Islet precursor cell (in vitro differentiated cells): Measurements from ENCODE around the gene STK39.

ENCODE experiments used
- DNase-seq: peaks from one replicate; pipeline ENCODE4 v3.0.0-alpha.2; 2018

The STK39 gene

DNA sequence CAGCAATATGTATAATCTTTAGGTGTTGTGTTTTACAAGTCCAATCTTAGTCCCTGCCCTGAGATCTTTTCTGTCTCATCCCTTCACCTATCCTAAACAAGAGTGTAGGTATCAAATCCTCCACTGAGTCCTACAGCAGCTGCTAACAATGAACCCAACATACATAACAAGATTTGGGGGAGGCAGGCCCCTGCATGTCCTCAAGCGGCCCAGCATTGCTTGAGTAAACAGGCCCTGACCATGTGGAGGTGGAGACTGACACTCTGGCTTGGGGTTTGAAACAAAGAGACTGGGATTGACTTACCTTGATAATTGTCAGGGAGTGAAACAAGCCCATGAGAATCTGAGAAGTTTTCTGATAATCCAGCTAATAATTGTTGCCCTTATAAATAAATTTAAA is 213.4 kb downstream of the STK39 start:
- DNase-seq = no peak

DNA sequence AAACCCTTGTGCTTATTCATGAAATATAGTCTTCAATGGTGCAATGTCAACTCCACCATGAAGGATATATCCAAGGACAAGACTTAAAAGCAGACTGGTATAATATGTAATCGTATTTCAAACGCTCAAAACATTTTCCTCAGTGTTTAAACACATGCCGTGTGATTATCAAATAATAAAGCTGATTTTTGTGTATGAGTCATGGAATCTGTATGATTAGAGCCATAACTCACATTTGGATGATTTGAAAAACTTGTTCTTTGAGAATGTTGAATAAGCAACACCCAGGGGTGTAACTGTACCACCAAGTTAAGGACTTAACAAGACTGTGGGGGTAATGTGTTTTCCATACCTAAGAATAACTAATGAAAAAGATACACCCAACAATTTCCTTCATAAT is 215.3 kb downstream of the STK39 start:
- no peak for DNase-seq

DNA sequence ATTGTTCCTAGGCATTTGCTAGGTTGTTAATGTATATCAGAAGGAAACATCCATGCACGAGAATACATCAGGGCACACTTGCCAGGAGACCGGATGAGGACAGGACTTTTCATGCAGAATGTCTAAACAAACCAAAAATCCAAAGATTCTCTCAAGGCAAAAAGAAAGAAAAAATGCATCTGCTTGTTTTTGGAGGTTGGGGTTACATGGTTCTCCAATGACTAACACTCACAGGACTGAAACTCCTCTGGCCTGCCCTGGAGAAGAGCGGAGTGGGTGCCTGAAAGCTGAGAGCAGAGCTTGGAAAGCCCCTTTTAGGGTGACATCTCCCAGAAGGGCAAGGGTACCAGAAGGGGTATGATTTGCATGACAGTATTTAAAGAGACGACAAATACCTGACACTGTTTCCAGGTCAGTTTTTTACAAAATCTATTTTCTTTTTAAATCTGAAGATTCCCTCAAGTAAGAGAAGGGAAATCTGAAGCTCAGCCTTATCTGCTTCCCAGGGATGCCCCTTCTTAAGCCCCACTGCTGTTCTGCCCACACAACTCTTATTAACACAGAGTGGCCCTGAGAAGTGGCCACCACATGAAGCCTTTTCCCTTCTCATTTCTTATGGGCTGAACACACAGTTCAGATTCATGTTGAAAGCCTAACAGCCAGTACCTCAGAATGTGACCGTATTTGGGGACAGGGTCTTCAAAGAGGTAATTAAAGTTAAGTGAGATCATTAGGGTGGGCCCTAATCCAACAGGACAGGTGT is 216.4 kb downstream of the STK39 start:
- no peak for DNase-seq

DNA sequence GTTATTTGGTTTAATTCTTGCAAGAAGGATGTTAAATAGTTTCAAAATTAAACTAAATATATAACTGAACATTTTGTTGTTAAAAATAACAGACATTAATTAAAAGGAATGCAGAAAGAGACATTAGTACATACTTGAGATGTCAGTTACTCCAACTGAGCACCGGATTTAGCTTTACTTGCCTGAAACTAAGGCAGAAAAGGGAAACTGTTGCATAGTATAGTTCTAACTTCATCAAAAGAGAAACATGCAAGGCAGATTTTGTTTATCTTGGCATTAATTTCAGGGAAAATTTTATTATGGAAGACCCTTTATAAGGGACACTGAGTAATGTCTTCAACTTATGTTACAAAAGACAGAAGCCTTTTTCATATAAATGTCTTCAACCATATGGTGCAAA is 218.3 kb downstream of the STK39 start:
- DNase-seq = no peak

DNA sequence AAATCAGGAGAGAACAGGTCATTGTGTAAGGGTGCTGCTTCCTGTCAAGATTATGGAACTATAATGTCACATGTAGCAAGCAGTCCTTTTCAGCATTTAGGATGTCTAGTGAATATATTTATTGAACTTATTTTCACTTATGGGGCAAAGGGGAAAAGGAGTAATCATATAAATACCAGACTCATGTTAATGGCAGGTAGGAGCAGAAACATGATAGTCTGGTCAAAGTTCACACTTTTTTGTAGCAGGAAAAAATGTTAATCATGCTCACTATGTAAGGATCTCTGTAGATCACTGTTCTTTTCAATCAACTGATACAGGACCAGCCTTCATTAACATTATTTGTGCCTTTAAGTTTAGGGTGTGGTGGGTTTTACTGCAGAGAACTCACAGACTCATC is 219.0 kb downstream of the STK39 start:
- DNase-seq = no peak

DNA sequence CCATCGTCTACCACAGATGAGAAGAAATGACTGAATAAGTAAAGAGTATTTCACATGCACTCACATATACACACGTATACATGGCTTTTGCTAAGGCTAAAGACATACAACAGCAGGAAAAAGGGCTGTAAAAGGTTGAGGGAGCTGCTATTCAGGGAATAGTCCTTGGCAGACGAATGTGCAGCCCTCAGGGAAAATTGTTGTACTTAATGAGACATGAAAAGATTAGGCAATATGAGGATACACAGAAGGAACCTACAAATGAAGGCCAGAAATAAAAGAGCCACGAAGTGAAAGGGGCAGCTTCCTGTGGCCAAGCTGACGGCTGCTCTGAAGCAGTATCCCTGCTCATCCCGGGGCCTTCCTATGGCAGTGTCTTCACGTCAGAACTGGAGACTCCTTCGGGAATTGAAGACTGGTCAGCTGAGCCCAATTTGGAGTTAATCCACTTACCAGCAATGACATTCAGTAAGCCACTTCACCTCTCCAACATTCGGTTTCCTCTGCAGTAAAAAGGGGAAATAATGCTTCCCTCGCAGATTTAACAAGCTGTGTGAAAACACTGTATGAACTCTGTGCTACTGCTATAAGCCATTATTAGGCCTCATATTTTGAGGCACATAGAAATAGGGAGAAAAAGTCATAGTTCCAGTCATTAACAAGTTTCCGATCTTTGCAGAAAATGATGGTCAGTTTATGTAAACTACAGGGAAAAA is 221.8 kb downstream of the STK39 start:
- DNase-seq = no peak

GRCh38 chr2:168024459-168024858 is 222.9 kb downstream of the STK39 start:
- DNase-seq = no peak

- DNase-seq = no peak
These were observed 225.4 kb downstream of the STK39 start for GRCh38 chr2:168021800-168022587.

DNA sequence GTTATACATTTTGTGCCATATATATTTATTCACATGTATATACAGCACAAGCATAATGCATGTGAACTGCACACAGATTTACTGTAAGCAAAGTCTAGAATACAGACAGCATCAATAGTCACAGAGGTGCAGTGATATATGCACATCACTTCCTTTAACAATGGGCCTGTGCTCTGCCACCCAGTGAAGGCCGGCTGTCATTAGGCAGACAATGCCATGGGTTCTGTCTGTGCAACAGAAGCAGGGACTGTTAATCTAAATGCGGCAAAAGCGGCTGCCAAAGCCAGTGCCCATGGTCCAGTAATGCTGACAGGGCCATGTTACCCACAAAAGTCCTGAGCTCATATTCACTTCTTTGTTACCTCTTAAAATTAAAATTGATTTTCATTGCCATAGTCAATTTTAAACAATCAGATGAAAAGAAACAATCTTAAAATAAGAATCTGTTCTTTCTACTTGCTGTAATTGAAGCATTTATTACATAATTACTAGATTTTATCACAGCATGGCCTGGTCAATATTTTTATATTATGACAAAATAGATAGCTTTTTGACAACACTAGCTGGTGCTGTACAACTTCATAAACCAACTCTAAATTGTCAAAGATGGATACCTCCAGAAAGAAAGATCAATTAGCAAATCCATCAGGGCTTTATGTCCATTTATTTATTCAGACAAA is 232.0 kb downstream of the STK39 start:
- no peak for DNase-seq

- DNase-seq = no peak
These were observed 237.5 kb downstream of the STK39 start for GRCh38 chr2:168009900-168010299.

GRCh38 chr2:168008646-168009195 is 238.7 kb downstream of the STK39 start:
- no peak for DNase-seq

DNA sequence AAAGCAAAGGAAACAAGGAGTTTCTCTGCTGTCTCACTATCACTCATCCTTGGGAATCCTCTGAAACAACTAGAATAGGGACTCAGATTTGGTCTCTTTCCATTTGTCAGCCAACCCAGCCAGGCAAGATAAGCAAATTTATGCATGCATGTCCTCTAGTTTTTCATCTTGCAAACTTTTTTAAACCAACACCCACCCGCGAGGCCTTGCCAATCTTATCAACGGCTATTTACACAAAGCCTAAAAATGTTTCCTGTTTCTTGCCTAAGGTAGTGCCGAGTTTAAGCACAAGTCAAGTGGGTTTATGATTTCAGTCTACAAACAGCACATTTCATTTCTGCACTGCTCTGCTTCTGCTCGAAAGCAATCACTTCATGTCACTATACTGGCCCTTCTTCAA is 240.9 kb downstream of the STK39 start:
- DNase-seq = no peak

GRCh38 chr2:168005586-168005985 is 241.8 kb downstream of the STK39 start:
- no peak for DNase-seq

- DNase-seq = no peak
These were observed 243.5 kb downstream of the STK39 start for GRCh38 chr2:168003876-168004275.

GRCh38 chr2:168002021-168002553 is 245.3 kb downstream of the STK39 start:
- no peak for DNase-seq

DNA sequence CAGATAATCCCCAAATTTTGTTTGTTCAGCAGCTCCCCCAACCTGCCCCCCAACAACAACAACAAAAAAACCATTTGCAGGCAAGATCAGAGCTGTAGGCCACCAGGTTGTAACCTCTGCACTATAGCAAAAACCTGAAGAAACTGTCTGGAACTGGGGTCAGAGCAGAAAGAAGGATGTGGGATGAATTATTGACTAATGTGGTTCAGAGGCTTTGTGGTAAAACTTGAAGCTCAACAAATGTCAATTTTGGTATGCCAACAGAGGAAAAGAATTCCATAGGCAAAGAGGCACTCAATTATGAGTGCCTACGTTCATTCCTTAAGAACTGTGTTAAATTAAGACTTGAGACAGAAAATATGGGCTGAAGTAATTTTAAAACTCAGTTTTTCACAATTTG is 255.1 kb downstream of the STK39 start:
- DNase-seq = no peak

GRCh38 chr2:167990062-167990461 is 257.3 kb downstream of the STK39 start:
- no peak for DNase-seq

GRCh38 chr2:167988296-167988695 is 259.1 kb downstream of the STK39 start:
- DNase-seq = no peak

GRCh38 chr2:167987558-167987957 is 259.8 kb downstream of the STK39 start:
- DNase-seq = no peak

DNA sequence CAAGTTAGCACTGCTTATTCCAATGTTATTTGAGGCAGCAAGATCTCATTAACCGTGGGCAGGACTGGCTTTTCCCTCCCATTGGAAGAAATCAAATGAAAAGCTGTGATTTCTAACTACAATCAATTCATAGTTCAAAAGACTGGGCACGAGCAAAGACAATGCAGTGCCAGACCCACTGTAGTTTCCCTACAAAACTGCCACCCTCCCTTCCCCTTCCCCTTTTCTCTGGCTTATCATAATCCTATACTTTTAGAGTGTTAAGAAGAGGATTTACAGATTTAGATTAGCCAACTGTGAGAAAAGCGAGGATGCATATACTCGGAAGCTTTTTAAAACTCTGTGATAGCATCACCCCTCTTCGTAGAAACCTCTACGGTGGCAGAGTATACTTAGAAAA is 260.4 kb downstream of the STK39 start:
- no peak for DNase-seq

GRCh38 chr2:167986223-167986622 is 261.2 kb downstream of the STK39 start:
- DNase-seq = no peak

DNA sequence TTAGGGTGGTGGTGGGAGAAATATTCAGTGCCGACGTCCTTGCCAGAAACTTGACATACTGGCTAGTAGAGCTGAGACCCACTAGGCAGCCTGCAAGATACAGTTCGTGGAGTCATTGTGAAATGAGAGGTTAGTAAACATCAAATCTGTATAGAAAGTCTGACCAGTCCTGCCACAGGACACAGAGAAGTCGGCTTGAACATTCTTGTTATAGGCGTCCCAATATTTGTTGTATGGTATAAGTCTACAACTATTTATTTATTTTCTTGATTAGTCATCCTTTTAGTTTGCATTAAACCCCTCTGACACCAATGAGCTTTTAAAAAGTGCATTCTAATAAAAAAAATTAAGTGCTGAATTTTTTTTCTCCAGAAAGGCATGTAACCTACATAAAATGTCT is 265.4 kb downstream of the STK39 start:
- no peak for DNase-seq

GRCh38 chr2:167980439-167980838 is 267.0 kb downstream of the STK39 start:
- DNase-seq = no peak
